NCI-H1092 (cell line): Measurements from ENCODE around the gene KHK.
A peak's percentile ranks its signal among the peaks of the same experiment; 100 is the strongest.

ENCODE experiments used
- DNase-seq: peaks from one replicate; lab custom pipeline; 2025; lab: John Stamatoyannopoulos, UW

Gene KHK

GRCh38 chr2:27128668-27129571, 42.3 kb downstream of the KHK start:
- DNase-seq, result no peak

DNA sequence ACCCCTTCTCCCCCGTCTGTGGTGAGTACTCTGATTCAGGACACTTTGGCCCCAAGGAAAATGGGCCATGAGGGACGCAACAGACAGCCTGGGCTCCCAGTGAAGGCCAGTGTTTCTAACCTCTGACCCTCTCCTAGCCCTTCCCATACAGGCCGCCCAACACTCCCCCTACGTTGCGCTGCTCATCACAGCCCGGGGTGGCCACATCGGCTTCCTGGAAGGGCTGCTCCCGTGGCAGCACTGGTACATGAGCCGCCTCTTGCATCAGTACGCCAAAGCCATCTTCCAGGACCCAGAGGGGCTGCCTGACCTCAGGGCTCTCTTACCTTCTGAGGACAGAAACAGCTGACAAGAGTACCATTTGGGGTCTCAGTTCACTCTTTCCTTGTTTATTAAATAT, 43.8 kb downstream of the KHK start:
- no peak for DNase-seq

GRCh38 chr2:27131429-27131828, 44.9 kb downstream of the KHK start:
- no peak for DNase-seq

DNA sequence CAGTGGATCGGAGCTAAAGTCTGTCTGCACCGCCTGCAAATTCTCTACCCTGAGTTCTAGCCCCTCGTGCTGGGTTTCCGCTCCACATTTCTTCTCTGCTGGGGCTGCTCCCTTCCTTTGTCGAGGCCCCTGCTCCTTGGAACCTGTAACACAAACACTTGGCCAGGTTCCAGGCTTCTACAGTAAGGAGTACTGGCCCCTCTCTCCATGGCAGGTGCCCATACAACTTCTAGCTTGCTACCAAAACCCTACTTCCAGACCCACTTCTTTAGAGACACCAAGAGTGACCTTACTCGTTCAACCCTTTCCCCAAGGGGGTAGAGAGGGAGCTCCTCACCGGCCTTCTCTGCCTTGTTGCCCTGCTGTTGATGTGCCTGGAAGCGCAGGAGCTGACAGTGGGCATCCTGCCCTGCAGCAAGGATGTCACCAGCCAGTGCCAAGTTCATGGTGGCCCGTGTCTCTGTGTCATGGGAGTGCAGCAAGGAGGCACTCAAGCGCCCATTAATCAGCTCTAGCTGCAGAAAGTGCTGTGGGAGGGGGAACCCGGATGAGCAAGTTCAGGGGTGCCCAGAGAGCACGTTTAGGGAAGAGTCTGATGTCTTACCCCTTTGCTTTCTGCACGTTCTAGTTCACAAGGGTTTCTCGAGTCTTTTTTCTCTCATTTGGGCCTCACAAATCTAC, 46.8 kb downstream of the KHK start:
- DNase-seq, result no peak

- DNase-seq, result peak; percentile 90
Measured at GRCh38 chr2:27133905-27134780, 47.6 kb downstream of the KHK start, which contains the start of gene PREB. PREB (minus strand) TSS chr2:27134636; CDS start chr2:27134421, 215 bp downstream.

- DNase-seq, result no peak
Measured at GRCh38 chr2:27134781-27135477, 48.4 kb downstream of the KHK start.

GRCh38 chr2:27135478-27135955, 48.9 kb downstream of the KHK start:
- DNase-seq, result no peak

DNA sequence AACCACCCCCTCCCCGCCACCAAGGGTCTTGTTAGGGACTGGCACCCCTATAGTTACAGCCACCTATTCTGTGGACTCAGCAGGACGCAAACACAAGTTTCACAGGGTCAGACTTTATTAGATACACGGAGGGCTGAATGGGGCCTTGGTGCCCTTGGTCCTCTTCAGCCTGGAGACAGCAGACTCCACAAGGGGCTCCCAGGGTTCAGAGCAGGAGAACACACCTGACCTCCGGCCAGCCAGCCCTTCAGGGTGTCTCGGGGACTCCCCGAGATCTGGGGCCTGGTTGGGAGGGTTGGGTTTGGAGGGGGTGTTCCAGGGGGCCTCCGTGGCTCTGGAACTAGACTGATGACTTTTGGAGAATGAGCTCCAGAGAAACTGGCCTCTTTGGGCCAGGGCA, 50.2 kb downstream of the KHK start:
- no peak for DNase-seq

GRCh38 chr2:27137322-27137935, 50.9 kb downstream of the KHK start:
- no peak for DNase-seq

- DNase-seq, result no peak
Measured at GRCh38 chr2:27138111-27138510, 51.5 kb downstream of the KHK start.

GRCh38 chr2:27139310-27139709, 52.7 kb downstream of the KHK start, which contains the start of gene PRR30:
PRR30 (minus strand) TSS chr2:27139410; CDS start chr2:27138329, 1,081 bp downstream.
- no peak for DNase-seq

DNA sequence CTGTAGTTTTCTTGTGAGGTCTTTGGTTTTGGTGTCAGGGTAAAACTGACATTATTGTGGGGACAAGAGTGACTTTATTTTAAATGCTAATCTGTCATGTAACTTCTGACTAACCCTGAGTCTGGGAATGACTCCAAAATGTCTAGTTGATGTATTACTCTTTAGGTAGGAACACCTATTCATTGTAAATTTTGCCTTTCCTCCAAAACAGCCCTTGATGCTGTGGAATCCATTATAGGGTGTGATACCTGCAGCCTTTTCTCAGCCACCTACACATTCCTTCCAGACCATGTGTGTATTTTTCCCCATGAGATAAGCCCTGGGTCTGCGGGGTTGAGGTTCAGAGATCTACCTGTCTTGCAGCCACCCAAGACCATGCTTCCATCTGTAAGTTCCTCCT, 56.7 kb downstream of the KHK start:
- no peak for DNase-seq

- no peak for DNase-seq
Measured at GRCh38 chr2:27145682-27146081, 59.1 kb downstream of the KHK start.

DNA sequence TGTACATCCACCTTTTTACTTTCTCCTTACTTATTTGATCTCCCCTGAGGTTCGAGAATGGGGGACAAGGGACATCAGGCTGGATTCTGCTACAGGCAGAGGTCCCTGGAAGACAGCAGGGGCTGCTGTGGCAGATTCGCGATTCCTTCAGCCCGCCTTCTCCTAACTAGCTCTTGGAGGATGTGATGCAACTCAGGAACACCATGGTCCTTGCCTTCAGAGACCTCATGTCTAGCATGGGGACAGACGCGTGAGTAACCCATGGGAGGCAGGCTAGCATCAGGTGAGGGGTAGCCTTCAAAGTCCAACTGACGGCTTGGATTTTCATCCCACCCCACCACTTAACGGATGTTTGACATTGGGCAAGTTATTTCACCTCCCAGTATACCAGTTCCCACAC, 61.4 kb downstream of the KHK start:
- DNase-seq, result no peak

- DNase-seq, result no peak
Measured at GRCh38 chr2:27148801-27149439, 62.3 kb downstream of the KHK start, which contains the start of gene TCF23. TCF23 (plus strand) TSS chr2:27149004; CDS start chr2:27149134, 130 bp downstream.

DNA sequence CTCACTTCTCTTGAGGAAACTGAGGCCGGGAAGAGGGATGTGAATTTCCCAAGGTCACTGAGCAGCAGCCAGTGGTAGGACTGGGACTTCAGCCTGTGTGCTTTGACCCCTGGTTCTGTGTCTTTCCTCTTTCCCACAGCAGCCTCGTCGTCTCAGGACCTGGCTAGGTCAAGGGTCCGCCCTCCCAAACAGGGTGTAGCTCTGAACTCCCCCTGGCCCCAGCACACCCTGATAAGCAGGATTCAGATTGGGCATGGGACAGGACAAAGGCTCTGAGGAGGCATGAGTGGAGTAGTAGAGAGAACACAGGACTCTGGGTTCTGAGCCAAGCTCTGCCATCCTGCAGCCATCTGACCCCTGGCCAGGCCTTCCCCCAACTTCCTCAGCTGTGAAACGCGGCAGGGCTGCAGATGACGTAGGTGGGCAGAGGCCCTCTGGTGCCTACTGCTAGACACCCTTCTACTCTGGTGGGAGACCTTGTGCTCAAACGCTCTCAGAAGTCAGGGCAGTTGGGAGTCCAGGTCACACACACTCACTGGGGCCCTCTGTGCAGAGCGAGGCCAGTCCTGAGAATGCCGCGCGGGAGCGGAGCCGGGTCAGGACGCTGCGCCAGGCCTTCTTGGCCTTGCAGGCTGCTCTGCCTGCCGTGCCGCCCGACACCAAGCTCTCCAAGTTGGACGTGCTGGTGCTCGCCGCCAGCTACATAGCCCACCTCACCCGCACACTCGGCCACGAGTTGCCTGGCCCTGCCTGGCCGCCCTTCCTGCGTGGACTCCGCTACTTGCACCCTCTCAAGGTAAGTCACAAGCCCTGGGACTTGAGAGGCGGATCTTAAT, 63.2 kb downstream of the KHK start:
- no peak for DNase-seq
